C4-2B (cell line): Measurements from ENCODE around the gene LRCH1.

Experiments
- CTCF ChIP-seq: fragments of 450-650 bp; conservative IDR thresholded peaks from 2 replicates; pipeline ENCODE4 v1.5.1; 2017; ENCODE audit warnings: mild to moderate bottlenecking
- ZFX ChIP-seq: fragments of 450-650 bp; IDR thresholded peaks from 2 replicates; pipeline ENCODE4 v1.6.1; 2017

GRCh38 chr13:46621792-46622629 lies 69.0 kb downstream of the LRCH1 start:
- TF ChIP-seq CTCF (no peak), ZFX (no peak)
